GM19023 (cell line): ENCODE results near the gene KDR.

Source experiments
- ATAC-seq: cut with Tn5 transposase; IDR thresholded peaks from one replicate; pipeline ENCODE4 v1.9.1; 2021; ENCODE audit warnings: mild to moderate bottlenecking, moderate library complexity; ENCODE audit not compliant: unreplicated experiment

The KDR gene

GRCh38 chr4:55125087-55125721, at the start of gene KDR:
Gene KDR (minus strand): TSS chr4:55125595. CDS start chr4:55125293, 302 bp downstream.
- ATAC-seq: no peak

DNA sequence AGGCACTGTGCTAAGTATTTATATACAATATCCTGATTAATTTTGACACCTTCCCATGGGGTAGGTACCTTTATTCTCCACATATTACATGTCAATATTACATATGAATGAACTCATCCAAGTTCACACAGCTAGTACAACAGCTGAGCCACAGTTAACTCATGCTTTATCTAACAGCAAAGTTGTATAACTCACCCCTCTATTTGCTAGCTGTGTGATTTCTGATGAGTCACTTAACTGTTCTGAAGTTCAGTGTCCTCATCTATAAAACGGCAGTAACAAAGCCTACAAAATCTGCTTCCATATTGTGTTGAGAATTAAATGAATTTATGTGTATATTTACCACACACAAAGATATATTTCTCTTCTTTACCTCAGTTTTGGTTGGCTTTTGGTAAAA, 48.2 kb upstream of the KDR start:
- no peak for ATAC-seq

GRCh38 chr4:55172694-55173287, 47.4 kb upstream of the KDR start:
- no peak for ATAC-seq

DNA sequence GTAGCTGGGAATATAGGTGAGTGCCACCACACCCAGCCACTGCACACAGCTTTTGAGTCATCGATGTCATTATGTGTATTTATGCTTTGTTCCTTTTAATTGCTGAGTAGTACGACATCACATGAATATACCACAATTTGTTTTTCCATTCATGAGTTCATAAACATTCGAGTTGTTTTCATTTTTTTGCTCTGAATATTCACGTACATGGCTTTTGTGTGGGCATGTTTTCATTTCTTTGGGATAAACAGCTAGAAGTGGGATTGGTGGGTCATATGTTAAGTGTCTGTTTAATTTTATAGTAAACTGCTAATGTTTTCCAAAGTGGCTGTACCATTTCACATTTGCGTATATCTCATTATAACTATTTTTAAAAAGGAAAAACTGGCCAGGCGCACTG, 45.1 kb upstream of the KDR start:
- no peak for ATAC-seq

DNA sequence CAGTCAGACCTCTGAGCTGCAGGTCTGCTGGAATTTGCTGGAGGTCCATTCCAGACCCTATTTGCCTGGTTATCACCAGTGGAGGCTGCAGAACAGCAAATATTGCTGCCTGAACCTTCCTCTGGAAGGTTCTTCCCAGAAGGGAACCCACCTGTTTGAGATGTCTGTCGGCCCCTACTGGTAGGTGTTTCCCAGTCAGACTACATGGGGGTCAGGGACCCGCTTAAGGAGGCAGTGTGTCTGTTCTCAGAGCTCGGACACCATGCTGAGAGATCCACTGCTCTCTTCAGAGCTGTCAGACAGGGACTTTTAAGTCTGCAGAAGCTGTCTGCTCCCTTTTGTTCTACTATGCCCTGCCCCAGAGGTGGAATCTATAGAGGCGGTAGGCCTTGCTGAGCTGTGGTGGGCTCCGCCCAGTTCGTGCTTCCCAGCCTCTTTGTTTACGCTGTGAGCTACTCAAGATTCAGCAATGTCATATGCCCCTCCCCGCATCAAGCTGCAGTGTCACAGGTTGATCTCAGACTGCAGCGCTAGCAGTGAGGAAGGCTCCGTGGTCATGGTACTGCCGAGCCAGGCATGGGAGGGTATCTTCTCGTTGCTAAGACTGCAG, 44.1 kb upstream of the KDR start:
- ATAC-seq: no peak

DNA sequence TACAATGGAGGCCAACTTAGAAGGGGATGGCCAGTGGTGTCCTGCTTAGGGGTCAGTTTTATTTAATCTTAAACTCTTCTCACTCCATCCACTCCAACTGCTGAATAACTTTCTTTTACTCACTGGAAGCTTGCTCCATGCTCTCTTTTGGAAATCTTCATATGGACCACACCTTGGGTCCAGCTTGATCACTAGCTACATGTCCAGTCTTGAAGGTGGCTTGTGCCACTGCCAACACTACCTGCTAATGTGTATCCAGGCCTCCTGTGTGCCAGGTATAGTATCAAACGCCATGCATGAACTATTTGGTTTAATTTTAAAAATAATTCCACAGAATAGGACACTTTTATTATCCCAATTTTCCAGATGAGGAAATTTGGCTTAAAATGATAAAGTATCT, 37.0 kb upstream of the KDR start:
- ATAC-seq: no peak

DNA sequence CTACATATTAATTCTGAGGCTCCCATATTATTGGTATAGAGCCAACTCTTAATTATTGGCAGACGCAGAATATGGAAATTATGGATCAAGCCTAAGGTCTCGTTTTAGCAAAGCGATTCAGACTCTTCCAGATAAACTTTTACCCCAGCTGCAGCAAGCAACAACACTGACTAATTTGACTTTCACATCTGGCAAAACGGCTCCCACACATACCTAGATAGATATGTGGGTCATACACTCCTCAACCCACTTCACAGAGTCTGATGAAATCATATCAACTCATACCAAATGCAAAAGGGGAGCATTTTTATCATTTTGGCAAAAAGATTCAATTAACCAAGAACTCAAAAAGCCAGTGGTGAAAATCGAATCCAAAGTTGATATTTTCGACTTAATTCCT, 36.3 kb upstream of the KDR start:
- ATAC-seq: no peak

DNA sequence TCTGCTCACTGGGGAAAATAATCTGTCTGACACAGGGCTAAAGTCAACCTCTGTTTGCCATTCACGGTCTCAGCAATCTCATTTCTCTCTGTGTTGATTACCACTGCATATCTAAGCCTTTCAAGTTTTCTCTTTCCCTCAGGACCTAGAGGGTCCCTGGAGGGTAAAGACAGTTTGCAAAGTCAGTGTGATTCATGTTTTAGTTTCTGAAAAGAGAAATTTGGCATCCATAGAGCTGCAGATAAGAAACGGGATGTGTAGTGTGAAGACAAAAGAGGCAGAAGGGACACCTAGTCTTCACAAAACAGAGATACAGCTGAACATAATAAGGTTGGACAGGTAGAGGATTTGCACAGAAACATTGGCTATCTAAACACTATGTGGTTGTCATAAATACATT, 34.5 kb upstream of the KDR start:
- ATAC-seq: no peak

DNA sequence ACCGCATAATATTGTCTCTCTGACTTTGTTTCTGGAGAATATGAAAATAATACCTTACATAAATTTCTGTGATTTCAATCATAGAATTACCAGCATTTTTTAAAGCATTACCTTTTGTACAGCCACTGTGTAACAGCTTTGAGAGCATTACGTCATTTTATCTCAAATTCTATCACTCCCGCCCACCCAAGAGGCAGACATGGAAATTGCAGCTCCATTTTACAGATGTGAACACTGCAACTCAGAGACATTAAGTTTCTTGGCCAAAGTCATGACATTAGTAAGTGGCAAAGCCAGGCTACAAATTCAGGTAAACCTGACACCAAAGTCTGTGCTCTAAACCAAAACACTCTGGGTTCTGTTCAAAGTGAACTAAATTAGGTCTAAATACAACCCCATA, 33.6 kb upstream of the KDR start:
- ATAC-seq: no peak

- ATAC-seq: no peak
Observed at GRCh38 chr4:55157559-55158277, 32.3 kb upstream of the KDR start.

DNA sequence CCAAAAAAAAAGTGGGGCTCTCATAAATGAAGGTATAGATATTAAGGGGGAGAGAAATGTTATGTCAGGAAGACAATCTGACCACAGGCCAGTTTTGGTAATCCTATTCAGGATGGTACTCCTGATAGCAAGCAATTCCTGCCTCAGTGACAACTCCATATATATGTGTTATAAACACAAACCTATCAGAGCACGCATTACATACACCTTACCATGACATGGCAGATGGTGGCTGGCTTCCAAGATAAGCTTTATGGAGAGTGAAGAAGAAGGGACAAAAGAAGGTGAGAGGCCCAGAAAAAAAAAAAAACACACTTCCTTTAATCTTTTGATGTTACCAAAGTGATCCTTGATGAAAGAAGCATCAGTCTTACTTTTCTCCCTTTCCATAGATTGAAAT, 29.5 kb upstream of the KDR start:
- ATAC-seq: no peak

DNA sequence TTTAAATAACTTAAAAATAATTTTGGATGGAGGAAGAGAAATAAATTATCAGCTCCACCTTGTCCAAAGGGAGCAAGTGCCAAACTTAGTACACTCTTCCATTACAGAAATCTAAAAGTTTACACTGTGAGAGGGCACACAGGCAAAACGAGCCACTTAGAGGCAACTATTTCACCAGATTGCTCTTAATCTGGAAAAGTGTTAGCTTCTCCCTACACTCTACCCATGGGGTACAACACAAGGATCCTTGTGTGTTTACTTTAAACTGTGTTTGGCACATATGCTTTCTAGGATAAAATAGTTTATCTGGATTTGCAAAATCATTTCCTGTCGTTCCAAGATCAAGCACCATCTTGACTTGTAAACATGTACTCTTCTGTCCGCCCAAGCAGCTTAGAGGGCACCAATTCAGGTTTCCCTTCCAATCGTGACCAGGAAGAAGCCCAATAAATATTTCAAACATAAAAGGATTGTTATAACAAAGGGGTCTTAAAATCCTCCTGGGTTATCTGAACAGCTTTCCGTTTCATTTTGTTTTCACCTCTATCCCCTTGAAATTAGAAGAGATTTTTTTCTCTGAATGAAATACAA, 29.0 kb upstream of the KDR start:
- no peak for ATAC-seq

- no peak for ATAC-seq
Observed at GRCh38 chr4:55143858-55144257, 18.5 kb upstream of the KDR start.

DNA sequence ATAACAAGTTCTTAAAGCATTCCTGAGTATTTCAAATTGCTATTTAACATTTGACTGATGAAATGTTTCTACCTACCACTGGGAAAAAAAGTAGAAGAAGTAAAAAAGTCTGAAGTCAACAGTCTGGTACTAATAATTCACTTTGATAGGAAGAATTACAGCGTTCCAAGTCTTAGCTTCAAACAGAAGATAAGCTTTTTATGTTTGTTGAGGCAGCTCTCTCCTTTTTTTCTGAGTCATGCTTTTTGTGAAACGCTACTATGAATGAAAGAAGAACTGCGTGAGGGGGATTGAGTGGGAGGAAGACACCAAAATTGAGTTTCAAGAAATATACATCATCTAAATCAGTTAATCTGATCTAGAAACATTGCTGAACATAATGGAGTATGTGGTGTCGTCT, 13.0 kb upstream of the KDR start:
- ATAC-seq: no peak

DNA sequence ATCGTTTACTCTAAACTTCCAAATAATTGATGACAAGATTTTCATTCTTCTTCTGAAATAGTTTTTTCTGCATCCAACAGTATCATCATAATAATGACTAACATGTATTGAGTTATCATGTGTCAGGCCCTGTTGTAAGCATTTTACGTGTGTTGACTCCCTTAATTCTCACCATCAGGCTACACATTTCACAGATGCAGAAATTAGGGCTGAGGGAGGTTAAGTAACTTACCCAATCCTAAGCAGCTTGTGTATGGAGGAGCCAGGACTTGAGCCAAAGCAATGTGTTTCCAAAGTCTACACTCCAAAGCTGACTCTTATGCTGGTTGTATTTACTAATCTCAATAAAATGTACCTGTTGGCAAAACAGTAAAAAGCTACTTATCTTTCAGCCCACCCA, 11.2 kb upstream of the KDR start:
- no peak for ATAC-seq

- no peak for ATAC-seq
Observed at GRCh38 chr4:55133951-55134350, 8.6 kb upstream of the KDR start.

DNA sequence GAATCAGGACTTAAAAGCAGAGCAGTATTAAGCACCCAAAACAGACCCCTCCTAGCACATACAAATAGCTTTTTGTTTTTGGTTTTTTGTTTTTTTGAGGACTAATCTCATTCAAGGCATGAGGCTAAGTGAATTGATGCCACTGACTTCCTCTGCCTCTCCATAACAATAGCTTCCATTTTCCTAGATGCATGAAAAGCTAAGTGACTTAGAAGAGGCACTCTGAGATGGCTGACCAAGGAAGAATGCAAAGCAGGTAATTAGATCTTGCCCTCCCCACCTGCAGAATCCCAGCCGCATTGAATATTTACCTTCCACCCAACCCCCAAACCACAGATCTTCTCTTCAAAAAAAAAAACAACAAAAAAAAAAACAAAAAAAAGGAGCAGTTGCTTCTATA, 7.4 kb upstream of the KDR start:
- no peak for ATAC-seq

DNA sequence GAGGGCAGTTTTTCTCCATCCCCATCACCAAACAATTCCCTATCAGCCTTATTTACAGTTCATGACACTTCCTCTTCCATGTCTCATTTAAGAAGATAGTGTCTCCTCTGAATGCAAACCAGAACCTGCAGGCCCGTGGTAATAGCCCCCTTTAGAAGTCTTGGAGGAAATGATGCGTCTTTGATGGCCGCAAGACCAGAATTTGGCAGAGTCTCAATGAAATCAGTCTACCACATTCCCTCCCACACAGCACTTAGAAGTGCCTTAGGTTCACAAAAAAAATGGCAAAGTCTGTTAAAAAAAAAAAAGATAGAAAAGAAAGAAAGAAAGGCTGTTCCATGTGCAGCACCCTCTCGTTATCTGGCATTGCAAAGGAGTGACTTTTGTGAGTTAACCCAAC, 2.1 kb upstream of the KDR start:
- no peak for ATAC-seq

GRCh38 chr4:55127053-55127452, 1.7 kb upstream of the KDR start:
- no peak for ATAC-seq

DNA sequence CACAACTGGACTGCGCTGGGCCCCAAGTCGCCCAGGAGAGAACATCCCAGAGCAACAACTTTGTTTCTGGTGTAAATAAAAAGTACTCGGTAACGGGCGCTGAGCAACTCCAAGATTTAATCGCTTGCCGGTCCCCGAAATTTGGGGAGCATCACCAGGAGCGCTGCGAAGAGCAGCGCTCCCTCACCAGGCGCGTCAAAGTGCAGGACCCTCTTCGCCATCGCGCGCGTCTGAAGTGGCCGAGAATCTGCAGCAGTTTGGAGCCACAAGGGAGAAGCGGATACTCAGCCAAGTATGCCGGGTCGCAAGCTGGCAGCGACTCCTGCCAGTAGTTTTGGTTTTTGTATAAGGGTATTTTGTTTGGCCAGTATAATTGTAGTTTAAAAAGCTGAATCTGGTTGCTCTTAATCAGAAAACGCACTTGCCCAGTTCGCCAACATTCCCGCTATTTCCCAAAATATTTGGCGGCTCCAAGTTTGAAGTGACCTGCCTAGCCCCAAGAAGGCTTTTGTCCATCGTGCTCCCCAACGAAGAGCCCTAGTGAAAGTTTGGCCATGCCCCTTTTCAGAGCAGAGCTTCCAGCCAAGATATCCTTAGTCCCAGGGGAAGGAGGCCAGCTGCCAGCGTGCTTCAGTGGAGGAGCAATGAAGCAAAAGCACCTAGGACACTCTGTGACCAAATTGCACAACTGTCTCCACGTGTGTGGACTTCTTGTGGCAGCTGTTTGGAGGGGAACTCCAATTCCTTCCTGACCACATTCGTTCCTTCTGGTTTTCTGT, 557 bp upstream of the KDR start:
- no peak for ATAC-seq
